ENCODE measurements around the gene AUP1.

GRCh38 chr2:74578408-74578807 lies 48.9 kb upstream of the AUP1 start:
- no peak for TF ChIP-seq EZH2 (IDR thresholded peaks at IDR 0.05; ENCODE audit: borderline replicate concordance, low read depth, low read length, severe bottlenecking)
- no peak for TF ChIP-seq CTCF (IDR thresholded peaks at IDR 0.05; ENCODE audit: extremely low read depth in 1 of 2, insufficient read depth in 1 of 2, low read depth in 1 of 2, low read length in 2 of 2)
- no peak for TF ChIP-seq JUN (IDR thresholded peaks at IDR 0.05; ENCODE audit: borderline replicate concordance, insufficient read depth, insufficient read length, low read depth)
- no peak for TF ChIP-seq POLR2A (IDR thresholded peaks at IDR 0.05; ENCODE audit: low read depth, low read length)
- TF ChIP-seq MAX (IDR thresholded peaks at IDR 0.05; ENCODE audit: insufficient read depth, insufficient read length), result no peak
- no peak for TF ChIP-seq POLR2AphosphoS5 (IDR thresholded peaks at IDR 0.05; ENCODE audit: insufficient read depth, low read depth, low read length)
- TF ChIP-seq FOS (IDR thresholded peaks at IDR 0.05; ENCODE audit: borderline replicate concordance, insufficient read depth, low read length), result no peak

All from endothelial cell of umbilical vein (primary cell).